ENCODE measurements around the gene BCAP31.

GRCh38 chrX:153769158-153769864 lies 45.1 kb upstream of the BCAP31 start:
- TF ChIP-seq, protein P1, sequence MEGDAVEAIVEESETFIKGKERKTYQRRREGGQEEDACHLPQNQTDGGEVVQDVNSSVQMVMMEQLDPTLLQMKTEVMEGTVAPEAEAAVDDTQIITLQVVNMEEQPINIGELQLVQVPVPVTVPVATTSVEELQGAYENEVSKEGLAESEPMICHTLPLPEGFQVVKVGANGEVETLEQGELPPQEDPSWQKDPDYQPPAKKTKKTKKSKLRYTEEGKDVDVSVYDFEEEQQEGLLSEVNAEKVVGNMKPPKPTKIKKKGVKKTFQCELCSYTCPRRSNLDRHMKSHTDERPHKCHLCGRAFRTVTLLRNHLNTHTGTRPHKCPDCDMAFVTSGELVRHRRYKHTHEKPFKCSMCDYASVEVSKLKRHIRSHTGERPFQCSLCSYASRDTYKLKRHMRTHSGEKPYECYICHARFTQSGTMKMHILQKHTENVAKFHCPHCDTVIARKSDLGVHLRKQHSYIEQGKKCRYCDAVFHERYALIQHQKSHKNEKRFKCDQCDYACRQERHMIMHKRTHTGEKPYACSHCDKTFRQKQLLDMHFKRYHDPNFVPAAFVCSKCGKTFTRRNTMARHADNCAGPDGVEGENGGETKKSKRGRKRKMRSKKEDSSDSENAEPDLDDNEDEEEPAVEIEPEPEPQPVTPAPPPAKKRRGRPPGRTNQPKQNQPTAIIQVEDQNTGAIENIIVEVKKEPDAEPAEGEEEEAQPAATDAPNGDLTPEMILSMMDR (IDR thresholded peaks at IDR 0.05; ENCODE audit: insufficient read depth, low read depth, low read length), result no peak
- TF ChIP-seq EZH2 (IDR thresholded peaks at IDR 0.05; ENCODE audit: insufficient read depth, low read length), result no peak

All from astrocyte (in vitro differentiated cells and primary cell).